Esophagus squamous epithelium (tissue), 5 donors: ENCODE data around the gene MAP2K5. TPM values are rescaled to one million over a fixed set of nuclear protein-coding genes. Genes with fewer than 3 reads are reported as not detected.

Experiments used
- DNase-seq: peaks from one replicate; lab custom pipeline; 2025; lab: John Stamatoyannopoulos, UW
- H3K27ac ChIP-seq, 4 donors: fragments of 200-600 bp; sonication (generic); one replicate each; pipeline ENCODE4 v1.5.1; 2016 to 2019; ENCODE audit warnings: mild to moderate bottlenecking in 1 of 4
- H3K27me3 ChIP-seq, 4 donors: fragments of 200-600 bp; sonication (generic); 1 replicate in 3 of 4; 2 replicates in 1 of 4; pipeline versions ENCODE4 v1.5.1 to v1.6.0; 2017 to 2021; ENCODE audit warnings: antibody characterized with exemption in 1 of 4
- H3K36me3 ChIP-seq, 3 donors: fragments of 200-600 bp; sonication (generic); one replicate each; pipeline ENCODE4 v1.5.1; 2016 to 2019
- H3K4me1 ChIP-seq, 3 donors: fragments of 200-600 bp; sonication (generic); one replicate each; pipeline ENCODE4 v1.5.1; 2017 to 2019
- H3K4me3 ChIP-seq, 4 donors: fragments of 200-600 bp; sonication (generic); 1 replicate in 3 of 4; 2 replicates in 1 of 4; pipeline ENCODE4 v1.5.1; 2016 to 2019; ENCODE audit warnings: mild to moderate bottlenecking in 2 of 4, moderate library complexity in 1 of 4
- H3K9me3 ChIP-seq, 3 donors: fragments of 200-600 bp; sonication (generic); one replicate each; pipeline ENCODE4 v1.5.1; 2016 to 2019
- POLR2A ChIP-seq, 4 donors: fragments of 450-650 bp; IDR thresholded peaks; one replicate each; pipeline ENCODE4 v1.6.1; 2017; ENCODE audit warnings: antibody characterized with exemption in 4 of 4, mild to moderate bottlenecking in 4 of 4, moderate library complexity in 3 of 4
- WGBS, 2 donors: methylation state at CpG; one replicate each; pipeline ENCODE4 v1.1.5; 2018; 5-methylcytosine and 5-hydroxymethylcytosine counted together
- intact Hi-C: fragments of 100-400 bp; cut with DNase I; formaldehyde crosslinking; loops from one replicate; pipeline ENCODE4 v1.15.0; 2022
- total RNA-seq, 4 donors: library from RNA; depleted of rRNA; stranded (reverse); fragments of >200 nt; gene quantifications; one replicate each; pipeline ENCODE4 v1.1.0, GENCODE V29; 2016
- TF ChIP-seq, protein P1 (sequence below), 6 experiments: fragments of 450-650 bp in 4 of 6; fragments of 200-600 bp in 2 of 6; sonication (generic) in 2 of 6; IDR thresholded peaks; one replicate each; pipeline ENCODE4 v1.5.1; 2016 to 2019; ENCODE audit warnings: antibody characterized with exemption in 6 of 6, mild to moderate bottlenecking in 4 of 6, moderate library complexity in 4 of 6
- donor health status: DM: yes; HTN: yes; CAD: no.

The MAP2K5 gene
- total RNA-seq, 4 donors from 2014 or later: 5.8 to 8.0 (median 7.0) TPM

DNA sequence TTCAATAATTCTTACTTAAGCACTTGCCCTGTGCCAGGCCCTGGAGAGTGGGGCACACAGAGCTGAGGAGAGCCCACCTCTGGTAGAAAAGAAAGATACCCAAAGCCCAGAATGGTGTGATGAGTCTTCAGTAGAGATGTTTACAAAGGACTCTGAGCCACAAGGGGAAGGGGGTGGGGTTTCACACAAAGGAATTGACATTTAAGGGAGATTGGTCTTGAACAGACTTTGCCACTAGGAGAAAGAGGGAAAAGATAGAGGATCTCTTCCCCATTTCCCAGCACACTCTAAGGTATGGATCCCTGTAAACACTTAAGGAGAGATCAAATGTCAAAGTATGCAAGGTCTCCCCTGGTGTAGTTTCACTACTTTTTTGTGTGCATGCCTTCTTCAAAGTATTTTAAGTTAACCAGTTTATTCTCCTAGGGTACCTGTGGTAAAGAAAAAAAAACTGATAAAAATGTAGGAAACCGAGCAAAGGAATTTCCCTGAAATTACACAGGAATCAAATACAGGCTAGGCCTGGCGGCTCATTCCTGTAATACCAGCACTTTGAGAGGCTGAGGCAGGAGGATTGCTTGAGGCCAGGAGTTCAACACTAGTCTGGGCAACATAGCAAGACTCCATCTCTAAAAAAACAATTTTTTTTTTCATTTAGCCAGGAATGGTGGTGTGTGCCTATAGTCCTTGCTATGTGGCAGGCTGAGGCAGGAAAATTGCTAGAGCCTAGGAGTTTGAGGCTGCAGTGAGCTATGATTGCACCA lies 165.2 kb downstream of the MAP2K5 start:
- Histone ChIP-seq H3K4me3 (no peak overlapping the region), H3K27ac (no peak overlapping the region), H3K36me3 (peaks cover 0 to 7% (median 0%) of the 10 kb centered on the region in 3 donors), H3K4me1 (no peaks in the 10 kb centered on the region), H3K27me3 (no peaks in the 10 kb centered on the region), H3K9me3 (no peaks in the 10 kb centered on the region)
- DNase-seq: no peak
- intact Hi-C loops: no loop called here
- 96 to 100% methylated on average over 2 of the region's 2 CpGs for WGBS, 2 donors
- TF ChIP-seq, protein P1, sequence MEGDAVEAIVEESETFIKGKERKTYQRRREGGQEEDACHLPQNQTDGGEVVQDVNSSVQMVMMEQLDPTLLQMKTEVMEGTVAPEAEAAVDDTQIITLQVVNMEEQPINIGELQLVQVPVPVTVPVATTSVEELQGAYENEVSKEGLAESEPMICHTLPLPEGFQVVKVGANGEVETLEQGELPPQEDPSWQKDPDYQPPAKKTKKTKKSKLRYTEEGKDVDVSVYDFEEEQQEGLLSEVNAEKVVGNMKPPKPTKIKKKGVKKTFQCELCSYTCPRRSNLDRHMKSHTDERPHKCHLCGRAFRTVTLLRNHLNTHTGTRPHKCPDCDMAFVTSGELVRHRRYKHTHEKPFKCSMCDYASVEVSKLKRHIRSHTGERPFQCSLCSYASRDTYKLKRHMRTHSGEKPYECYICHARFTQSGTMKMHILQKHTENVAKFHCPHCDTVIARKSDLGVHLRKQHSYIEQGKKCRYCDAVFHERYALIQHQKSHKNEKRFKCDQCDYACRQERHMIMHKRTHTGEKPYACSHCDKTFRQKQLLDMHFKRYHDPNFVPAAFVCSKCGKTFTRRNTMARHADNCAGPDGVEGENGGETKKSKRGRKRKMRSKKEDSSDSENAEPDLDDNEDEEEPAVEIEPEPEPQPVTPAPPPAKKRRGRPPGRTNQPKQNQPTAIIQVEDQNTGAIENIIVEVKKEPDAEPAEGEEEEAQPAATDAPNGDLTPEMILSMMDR (IDR thresholded peaks at IDR 0.05): no peak
- TF ChIP-seq POLR2A (IDR thresholded peaks at IDR 0.05): no peak

DNA sequence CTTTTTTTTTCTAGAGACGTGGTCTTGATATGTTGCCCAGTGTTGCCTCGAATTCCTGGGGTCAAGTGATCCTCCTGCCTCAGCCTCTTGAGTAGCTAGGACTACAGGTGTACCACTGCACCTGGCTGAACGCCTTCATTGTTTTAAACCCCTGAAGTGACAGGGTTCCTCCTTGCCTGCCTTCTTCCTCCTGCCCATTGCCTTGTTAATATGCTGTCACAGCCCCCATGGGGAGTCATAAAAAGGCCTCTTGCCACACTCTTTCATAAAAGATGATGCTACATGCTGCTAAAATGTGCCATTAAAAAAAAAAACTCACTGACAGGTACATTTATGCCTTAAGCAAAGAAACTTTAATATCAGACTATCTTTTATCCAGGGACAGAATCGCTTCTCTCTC lies 166.0 kb downstream of the MAP2K5 start:
- Histone ChIP-seq H3K4me1 (no peaks in the 10 kb centered on the region), H3K4me3 (no peak overlapping the region), H3K27ac (no peak overlapping the region), H3K36me3 (peaks cover 0 to 7% (median 0%) of the 10 kb centered on the region in 3 donors), H3K9me3 (no peaks in the 10 kb centered on the region), H3K27me3 (no peaks in the 10 kb centered on the region)
- TF ChIP-seq, protein P1 (IDR thresholded peaks at IDR 0.05): no peak
- TF ChIP-seq POLR2A (IDR thresholded peaks at IDR 0.05): no peak
- intact Hi-C loops: no loop called here
- WGBS, 2 donors: 85 to 91% methylated on average over 4 of the region's 4 CpGs
- DNase-seq: no peak

DNA sequence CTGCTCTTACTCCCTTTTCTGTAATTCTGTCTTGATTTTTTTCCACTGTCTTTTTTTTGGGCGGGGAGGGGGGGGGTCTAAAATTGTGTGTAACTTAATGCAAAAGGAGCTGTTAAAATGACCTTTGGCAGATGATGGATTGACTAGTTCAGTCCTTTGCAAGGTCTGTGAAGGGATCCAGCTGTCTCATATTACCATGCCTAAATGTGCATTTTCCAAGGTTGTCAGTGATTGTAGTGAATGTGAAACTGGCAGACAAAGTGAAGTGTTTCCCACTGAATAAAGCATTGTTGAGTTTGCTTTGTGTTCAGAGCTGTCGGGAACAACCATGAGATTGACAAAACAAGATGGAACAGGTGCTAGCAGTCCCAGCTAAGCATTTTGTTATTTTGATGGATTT lies 172.7 kb downstream of the MAP2K5 start:
- WGBS, 2 donors: 61 to 64% methylated on average over 2 of the region's 2 CpGs
- intact Hi-C loops: no loop called here
- no peaks in the 10 kb centered on the region for H3K27me3 ChIP-seq
- H3K9me3 ChIP-seq: no peaks in the 10 kb centered on the region
- no peak overlapping the region for H3K27ac ChIP-seq
- no peak overlapping the region for H3K4me3 ChIP-seq
- no peak for DNase-seq
- no peaks in the 10 kb centered on the region for H3K36me3 ChIP-seq
- H3K4me1 ChIP-seq: no peaks in the 10 kb centered on the region
- no peak for TF ChIP-seq POLR2A (IDR thresholded peaks at IDR 0.05)
- TF ChIP-seq, protein P1 (IDR thresholded peaks at IDR 0.05): no peak

DNA sequence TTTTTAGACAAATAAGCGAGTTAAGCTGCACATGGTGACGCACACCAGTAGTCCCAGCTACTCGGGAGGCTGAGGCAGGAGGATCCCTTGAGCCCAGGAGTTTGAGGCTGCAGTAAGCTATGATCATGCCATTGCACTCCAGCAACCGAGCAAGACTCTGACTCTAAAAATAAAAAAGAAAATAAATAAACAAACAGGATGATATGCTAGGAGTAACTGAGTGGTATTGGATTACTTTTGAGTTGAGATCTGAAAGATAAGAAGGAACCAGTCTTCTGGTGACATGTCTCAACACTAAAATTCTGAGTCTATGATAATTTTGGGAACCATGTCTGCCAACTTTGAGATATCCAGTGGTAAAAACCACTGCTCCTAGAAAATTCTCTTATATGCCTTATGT lies 173.7 kb downstream of the MAP2K5 start:
- 84 to 95% methylated on average over 4 of the region's 4 CpGs for WGBS, 2 donors
- TF ChIP-seq, protein P1 (IDR thresholded peaks at IDR 0.05): no peak
- no peak for TF ChIP-seq POLR2A (IDR thresholded peaks at IDR 0.05)

DNA sequence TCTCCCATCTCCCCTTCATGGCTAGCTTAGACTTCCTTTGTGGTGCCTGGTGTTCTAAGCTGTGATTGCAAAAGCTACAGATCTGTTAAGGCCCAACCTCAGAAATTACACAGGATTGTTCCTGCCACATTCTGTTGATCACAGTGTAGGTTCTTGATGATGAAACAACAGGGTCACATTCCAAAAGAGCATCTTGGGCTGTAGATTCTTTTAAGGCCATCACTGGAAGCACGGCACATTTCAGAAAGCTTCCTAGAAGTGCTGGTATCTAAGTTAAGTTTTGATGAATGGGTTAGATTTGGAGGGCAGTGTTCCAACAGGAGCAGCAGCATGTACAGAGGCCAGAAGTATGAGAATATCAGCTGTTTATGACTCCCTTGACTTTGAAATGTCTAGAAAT lies 175.3 kb downstream of the MAP2K5 start:
- Histone ChIP-seq H3K36me3 (no peaks in the 10 kb centered on the region), H3K27ac (no peak overlapping the region), H3K27me3 (no peaks in the 10 kb centered on the region), H3K4me1 (no peaks in the 10 kb centered on the region), H3K4me3 (no peak overlapping the region), H3K9me3 (no peaks in the 10 kb centered on the region)
- 91 to 100% methylated on average over 1 of the region's 1 CpG for WGBS, 2 donors
- intact Hi-C loops: no loop called here
- no peak for DNase-seq
- TF ChIP-seq POLR2A (IDR thresholded peaks at IDR 0.05): no peak
- TF ChIP-seq, protein P1 (IDR thresholded peaks at IDR 0.05): no peak

More for the DNA sequence above, 173.7 kb downstream of the MAP2K5 start:
- intact Hi-C loops: no loop called here
- Histone ChIP-seq H3K27ac (no peak overlapping the region), H3K9me3 (no peaks in the 10 kb centered on the region), H3K36me3 (no peaks in the 10 kb centered on the region), H3K4me3 (no peak overlapping the region), H3K4me1 (no peaks in the 10 kb centered on the region), H3K27me3 (no peaks in the 10 kb centered on the region)
- no peak for DNase-seq
